Measurements from ENCODE around the gene MGAT4A. TPM values are rescaled to one million over a fixed set of nuclear protein-coding genes. Genes with fewer than 3 reads are reported as not detected.

The MGAT4A gene
- total and polyA plus RNA-seq, 9 of the 15 experiments (the other 6 are each of a cell fraction or from before 2014, with no cell fraction given): 0.03 to 0.53 (median 0.18) TPM; not detected in 2

- TF ChIP-seq ZBTB1 (CRISPR knock-in tag; IDR thresholded peaks at IDR 0.05; ENCODE audit: borderline replicate concordance, low read depth) (no peak), KDM1A (IDR thresholded peaks at IDR 0.05) (no peak), MEF2D (tag; conservative IDR thresholded peaks at IDR 0.05; ENCODE audit: low read depth) (no peak), RFX1 (IDR thresholded peaks at IDR 0.05) (no peak), TAF9B (IDR thresholded peaks at IDR 0.05; ENCODE audit: partially characterized antibody) (no peak), PBX2 (CRISPR knock-in tag; IDR thresholded peaks at IDR 0.05; ENCODE audit: low read depth) (no peak), PBX2 (tag; conservative IDR thresholded peaks at IDR 0.05; ENCODE audit: low read depth) (no peak), E2F6 (IDR thresholded peaks at IDR 0.05; ENCODE audit: borderline replicate concordance in 1 of 2, extremely low read depth in 1 of 2, insufficient read depth in 1 of 2, insufficient read length in 1 of 2, low read depth in 1 of 2, low read length in 1 of 2, poor library complexity in 1 of 2, severe bottlenecking in 1 of 2) (no peak), ZSCAN29 (IDR thresholded peaks at IDR 0.05) (no peak), ZHX1 (conservative IDR thresholded peaks at IDR 0.05; ENCODE audit: low read length) (no peak), HEY1 (CRISPR knock-in tag; IDR thresholded peaks at IDR 0.05; ENCODE audit: borderline replicate concordance) (no peak)
Observed at GRCh38 chr2:98759827-98760625, 29.1 kb upstream of the MGAT4A start (continued).

Data from K562 (cell line).